Measurements from ENCODE around the gene TTF1. TPM values are rescaled to one million over a fixed set of nuclear protein-coding genes. Genes with fewer than 3 reads are reported as not detected.
A peak's percentile ranks its signal among the peaks of the same experiment; 100 is the strongest.

TTF1 gene
- total RNA-seq, 1 donor from 2014 or later = 7.1 TPM

- FAIRE-seq (no peak), DNase-seq (ENCODE audit: low read depth) (no peak)
- TF ChIP-seq CTCF (IDR thresholded peaks at IDR 0.05; ENCODE audit: insufficient read depth, low read length, severe bottlenecking) = no peak
- Histone ChIP-seq H3K36me3 (ENCODE audit: control insufficient read depth, insufficient read depth, low read length) (no peaks in the 10 kb centered on the region), H3K4me3 (ENCODE audit: low read depth, low read length) (no peak overlapping the region), H3K27me3 (ENCODE audit: control insufficient read depth, insufficient read depth, low read length) (no peaks in the 10 kb centered on the region)
These were observed 37.2 kb downstream of the TTF1 start for GRCh38 chr9:132369421-132369820.

- FAIRE-seq = no peak
- no peak overlapping the region for H3K4me3 ChIP-seq (ENCODE audit: low read depth, low read length)
- H3K27me3 ChIP-seq (ENCODE audit: control insufficient read depth, insufficient read depth, low read length) = no peaks in the 10 kb centered on the region
- no peaks in the 10 kb centered on the region for H3K36me3 ChIP-seq (ENCODE audit: control insufficient read depth, insufficient read depth, low read length)
- DNase-seq (ENCODE audit: low read depth) = peak; percentile 39
- no peak for TF ChIP-seq CTCF (IDR thresholded peaks at IDR 0.05; ENCODE audit: insufficient read depth, low read length, severe bottlenecking)
These were observed 38.9 kb downstream of the TTF1 start for GRCh38 chr9:132367613-132368313.

- H3K36me3 ChIP-seq (ENCODE audit: control insufficient read depth, insufficient read depth, low read length) = no peaks in the 10 kb centered on the region
- no peak overlapping the region for H3K4me3 ChIP-seq (ENCODE audit: low read depth, low read length)
- no peak for TF ChIP-seq CTCF (IDR thresholded peaks at IDR 0.05; ENCODE audit: insufficient read depth, low read length, severe bottlenecking)
- no peak for DNase-seq (ENCODE audit: low read depth)
- H3K27me3 ChIP-seq (ENCODE audit: control insufficient read depth, insufficient read depth, low read length) = no peaks in the 10 kb centered on the region
- FAIRE-seq = no peak
These were observed 40.2 kb downstream of the TTF1 start for GRCh38 chr9:132366481-132366880.

GRCh38 chr9:132365986-132366385, 40.7 kb downstream of the TTF1 start:
- no peak for FAIRE-seq
- no peaks in the 10 kb centered on the region for H3K27me3 ChIP-seq (ENCODE audit: control insufficient read depth, insufficient read depth, low read length)
- TF ChIP-seq CTCF (IDR thresholded peaks at IDR 0.05; ENCODE audit: insufficient read depth, low read length, severe bottlenecking) = no peak
- DNase-seq (ENCODE audit: low read depth) = no peak
- no peaks in the 10 kb centered on the region for H3K36me3 ChIP-seq (ENCODE audit: control insufficient read depth, insufficient read depth, low read length)
- H3K4me3 ChIP-seq (ENCODE audit: low read depth, low read length) = no peak overlapping the region

- Histone ChIP-seq H3K36me3 (ENCODE audit: control insufficient read depth, insufficient read depth, low read length) (no peaks in the 10 kb centered on the region), H3K27me3 (ENCODE audit: control insufficient read depth, insufficient read depth, low read length) (no peaks in the 10 kb centered on the region), H3K4me3 (ENCODE audit: low read depth, low read length) (no peak overlapping the region)
- FAIRE-seq (no peak), DNase-seq (ENCODE audit: low read depth) (no peak)
- no peak for TF ChIP-seq CTCF (IDR thresholded peaks at IDR 0.05; ENCODE audit: insufficient read depth, low read length, severe bottlenecking)
These were observed 42.6 kb downstream of the TTF1 start for GRCh38 chr9:132364068-132364467.

GRCh38 chr9:132357764-132358163, 48.9 kb downstream of the TTF1 start:
- FAIRE-seq = no peak
- Histone ChIP-seq H3K4me3 (ENCODE audit: low read depth, low read length) (no peak overlapping the region), H3K27me3 (ENCODE audit: control insufficient read depth, insufficient read depth, low read length) (no peaks in the 10 kb centered on the region), H3K36me3 (ENCODE audit: control insufficient read depth, insufficient read depth, low read length) (no peaks in the 10 kb centered on the region)
- no peak for TF ChIP-seq CTCF (IDR thresholded peaks at IDR 0.05; ENCODE audit: insufficient read depth, low read length, severe bottlenecking)
- DNase-seq (ENCODE audit: low read depth) = no peak
